GM12878 (cell line): ENCODE measurements around the gene PAPLN. TPM values are rescaled to one million over a fixed set of nuclear protein-coding genes. Genes with fewer than 3 reads are reported as not detected.

Source experiments
- ATAC-seq: fragments of 200-7000 bp; cut with Tn5 transposase; 3 replicates; pipeline ENCODE4 v1.9.1; 2020; ENCODE audit warnings: mild to moderate bottlenecking, moderate library complexity
- BruUV-seq: library from RNA; stranded (reverse); fragments of 400-500 nt; replicated peaks from 2 replicates; lab custom pipeline; 2021; lab: Mats Ljungman, UMichigan
- CTCF ChIA-PET: fragments of 300-600 bp; sonication (Branson Sonifier 250); formaldehyde crosslinking; extraction: SDS; loops from one replicate; lab custom pipeline; 2021; ENCODE audit warnings: inconsistent platforms; lab: Yijun Ruan, JAX
- POLR2A ChIA-PET: fragments of 350-600 bp; formaldehyde crosslinking; extraction: SDS; loops from one replicate; lab custom pipeline; 2021; ENCODE audit warnings: inconsistent platforms; lab: Charles Lee
- RAD21 ChIA-PET: fragments of 300-600 bp; sonication (Branson Sonifier 250); formaldehyde crosslinking; loops from one replicate; lab custom pipeline; 2023; ENCODE audit warnings: antibody characterized with exemption; ENCODE audit not compliant: unreplicated experiment; lab: Charles Lee
- SMC1A ChIA-PET: fragments of 300-600 bp; sonication (Branson Sonifier 250); formaldehyde crosslinking; loops from one replicate; lab custom pipeline; 2023; ENCODE audit not compliant: unreplicated experiment, uncharacterized antibody; lab: Charles Lee
- DNase-seq: peaks from one replicate; pipeline ENCODE4 v3.0.0-alpha.2; 2011; ENCODE audit warnings: low read depth, low spot score
- FAIRE-seq: peaks from 3 replicates; lab custom pipeline; 2011; peaks lifted over from hg19 to GRCh38; lab: Jason Lieb, UNC
- H2AFZ ChIP-seq: 2 replicates; pipeline ENCODE4 v1.6.0; 2011; ENCODE audit warnings: low read depth, low read length, control low read depth; ENCODE audit not compliant: control insufficient read depth
- H3K27ac ChIP-seq: 2 replicates; pipeline ENCODE4 v1.5.1; 2011; ENCODE audit warnings: control low read depth; ENCODE audit not compliant: control insufficient read depth, insufficient read depth
- H3K27me3 ChIP-seq, 2 experiments: replicated peaks in 1 of 2; 2 replicates each; pipeline versions ENCODE4 v1.6.0 to v1.6.1; 2011; ENCODE audit warnings: low read length in 1 of 2; ENCODE audit not compliant: control insufficient read depth in 2 of 2, insufficient read depth in 2 of 2
- H3K36me3 ChIP-seq, 2 experiments: 2 replicates each; pipeline ENCODE4 v1.5.1; 2011; ENCODE audit warnings: low read length in 1 of 2; ENCODE audit not compliant: control insufficient read depth in 2 of 2, insufficient read depth in 2 of 2
- H3K4me1 ChIP-seq: 2 replicates; pipeline ENCODE4 v1.6.1; 2011; ENCODE audit warnings: mild to moderate bottlenecking, low read length, moderate library complexity, mixed read lengths; ENCODE audit not compliant: control insufficient read depth, insufficient read depth
- H3K4me2 ChIP-seq: 2 replicates; pipeline ENCODE4 v1.6.0; 2011; ENCODE audit warnings: control low read depth; ENCODE audit not compliant: control insufficient read depth, insufficient read depth
- H3K4me3 ChIP-seq: fragments of 200-600 bp; sonication (generic); 2 replicates; pipeline ENCODE4 v1.5.1; 2016
- H3K79me2 ChIP-seq: 2 replicates; pipeline ENCODE4 v1.6.0; 2011; ENCODE audit warnings: low read length; ENCODE audit not compliant: control insufficient read depth, insufficient read depth
- H3K9ac ChIP-seq: 2 replicates; pipeline ENCODE4 v1.8.0; 2011; ENCODE audit warnings: low read length, control low read depth, mixed read lengths; ENCODE audit not compliant: control insufficient read depth, insufficient read depth
- H3K9me3 ChIP-seq: replicated peaks from 3 replicates; pipeline ENCODE4 v1.5.1; 2011; ENCODE audit warnings: mild to moderate bottlenecking, low read length; ENCODE audit not compliant: control insufficient read depth, insufficient read depth
- H4K20me1 ChIP-seq: 2 replicates; pipeline ENCODE4 v1.6.0; 2011; ENCODE audit not compliant: control insufficient read depth, insufficient read depth
- CEBPB ChIP-seq, 2 experiments: fragments of 150-350 bp in 1 of 2; IDR thresholded peaks; 2 replicates each; pipeline ENCODE4 v1.6.1; 2012 to 2014; ENCODE audit warnings: low read depth in 2 of 2, low read length in 2 of 2, borderline replicate concordance in 1 of 2, inconsistent platforms in 1 of 2
- ESRRA ChIP-seq: IDR thresholded peaks from 2 replicates; pipeline ENCODE4 v1.6.1; 2012; ENCODE audit warnings: mild to moderate bottlenecking, low read length, improper control_type of control experiment
- NR2F1 ChIP-seq: fragments of 450-650 bp; conservative IDR thresholded peaks from 2 replicates; pipeline ENCODE4 v1.6.1; 2017; ENCODE audit warnings: mild to moderate bottlenecking
- SREBF2 ChIP-seq: IDR thresholded peaks from 2 replicates; pipeline ENCODE4 v1.6.1; 2012; ENCODE audit warnings: mild to moderate bottlenecking, low read length
- WGBS: methylation state at CpG from one replicate; pipeline ENCODE4 v1.1.6; 2016; ENCODE audit warnings: low lambda C conversion rate; ENCODE audit not compliant: insufficient replicate concordance, insufficient coverage; ENCODE audit errors: missing lambda C conversion rate; 5-methylcytosine and 5-hydroxymethylcytosine counted together
- in situ Hi-C: fragments of 300-500 bp; cut with MboI; formaldehyde crosslinking; loops from 9 replicates; pipeline ENCODE4 v1.14.3; 2018; ENCODE audit warnings: mixed read lengths
- intact Hi-C: fragments of 100-400 bp; cut with micrococcal nuclease; formaldehyde crosslinking; loops from one replicate; pipeline ENCODE4 v1.14.2; 2022; ENCODE audit not compliant: unreplicated experiment
- polyA plus RNA-seq, 11 experiments: library from polyadenylated mRNA; depleted of rRNA in 4 of 11; unstranded in 6 of 11; stranded (reverse) in 5 of 11; fragments of >200 nt; fragmentation: Nextera tagmentation in 4 of 11; fragmentation: Illumina TruSeq in 1 of 11; extraction: Ambion mirVana in 4 of 11; extraction: Trizol in 1 of 11; gene quantifications; 1 replicate in 1 of 11; 2 replicates in 10 of 11; pipeline versions ENCODE4 v1.2.1 to v1.2.3, GENCODE V29; 2011 to 2016; ENCODE audit warnings: inconsistent platforms in 2 of 11, missing spikeins in 2 of 11, low read depth in 1 of 11
- total RNA-seq, 4 experiments: library from RNA; depleted of rRNA in 3 of 4; stranded (reverse); fragments of >200 nt in 3 of 4; fragmentation: Illumina TruSeq in 1 of 4; extraction: Trizol in 1 of 4; gene quantifications; 2 replicates each; pipeline versions ENCODE4 v1.2.1 to v1.2.3, GENCODE V29; 2013 to 2021
- TF ChIP-seq, protein P1 (sequence below): fragments of 450-650 bp; IDR thresholded peaks from 2 replicates; pipeline ENCODE4 v1.6.1; 2016; ENCODE audit warnings: mild to moderate bottlenecking

The PAPLN gene
- total and polyA plus RNA-seq, 10 of the 15 experiments (the other 5 are each of a cell fraction or from before 2014, with no cell fraction given), result 1.8 to 19.8 (median 7.4) TPM

- H3K36me3 ChIP-seq, result no peaks in the 10 kb centered on the region
- H3K27me3 ChIP-seq, result no peaks in the 10 kb centered on the region; a peak in 1 of 4 replicates
- no peaks in the 10 kb centered on the region for H3K9me3 ChIP-seq
- 78% methylated on average over 5 of the region's 7 CpGs for WGBS
- BruUV-seq, result no TSS peak
- intact Hi-C loops, result no loop called here
- TF ChIP-seq SREBF2 (no peak), ESRRA (no peak), CEBPB (IDR thresholded peaks at IDR 0.05; ENCODE audit: borderline replicate concordance in 1 of 2, low read depth in 2 of 2, low read length in 2 of 2) (no peak), NR2F1 (no peak)
- TF ChIP-seq, protein P1, sequence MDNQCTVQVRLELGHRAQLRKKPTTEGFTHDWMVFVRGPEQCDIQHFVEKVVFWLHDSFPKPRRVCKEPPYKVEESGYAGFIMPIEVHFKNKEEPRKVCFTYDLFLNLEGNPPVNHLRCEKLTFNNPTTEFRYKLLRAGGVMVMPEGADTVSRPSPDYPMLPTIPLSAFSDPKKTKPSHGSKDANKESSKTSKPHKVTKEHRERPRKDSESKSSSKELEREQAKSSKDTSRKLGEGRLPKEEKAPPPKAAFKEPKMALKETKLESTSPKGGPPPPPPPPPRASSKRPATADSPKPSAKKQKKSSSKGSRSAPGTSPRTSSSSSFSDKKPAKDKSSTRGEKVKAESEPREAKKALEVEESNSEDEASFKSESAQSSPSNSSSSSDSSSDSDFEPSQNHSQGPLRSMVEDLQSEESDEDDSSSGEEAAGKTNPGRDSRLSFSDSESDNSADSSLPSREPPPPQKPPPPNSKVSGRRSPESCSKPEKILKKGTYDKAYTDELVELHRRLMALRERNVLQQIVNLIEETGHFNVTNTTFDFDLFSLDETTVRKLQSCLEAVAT, result no peak
- TF ChIP-seq, all 136 proteins: peak for 0
- Histone ChIP-seq H3K4me2 (no peak overlapping the region), H3K9ac (no peak overlapping the region), H3K4me1 (no peaks in the 10 kb centered on the region), H3K27ac (no peak overlapping the region), H3K79me2 (no peaks in the 10 kb centered on the region), H3K4me3 (no peak overlapping the region), H4K20me1 (no peaks in the 10 kb centered on the region), H2AFZ (no peak overlapping the region)
- FAIRE-seq (no peak), DNase-seq (no peak), ATAC-seq (no peak)
- POLR2A ChIA-PET, result interaction anchor here (0.6 kb wide), 1 partner anchor 30 kb away, joined by 3 read pairs; no protein-coding TSS in a partner anchor
- in situ Hi-C loops, result no loop called here
- SMC1A ChIA-PET, result no interaction called here
- CTCF ChIA-PET, result no interaction called here
- RAD21 ChIA-PET, result no interaction called here
Measured at GRCh38 chr14:73263606-73264005, 26.3 kb downstream of the PAPLN start.
